ENCODE measurements around the gene TNNI2.
A peak's percentile ranks its signal among the peaks of the same experiment; 100 is the strongest.

TNNI2 gene

DNA sequence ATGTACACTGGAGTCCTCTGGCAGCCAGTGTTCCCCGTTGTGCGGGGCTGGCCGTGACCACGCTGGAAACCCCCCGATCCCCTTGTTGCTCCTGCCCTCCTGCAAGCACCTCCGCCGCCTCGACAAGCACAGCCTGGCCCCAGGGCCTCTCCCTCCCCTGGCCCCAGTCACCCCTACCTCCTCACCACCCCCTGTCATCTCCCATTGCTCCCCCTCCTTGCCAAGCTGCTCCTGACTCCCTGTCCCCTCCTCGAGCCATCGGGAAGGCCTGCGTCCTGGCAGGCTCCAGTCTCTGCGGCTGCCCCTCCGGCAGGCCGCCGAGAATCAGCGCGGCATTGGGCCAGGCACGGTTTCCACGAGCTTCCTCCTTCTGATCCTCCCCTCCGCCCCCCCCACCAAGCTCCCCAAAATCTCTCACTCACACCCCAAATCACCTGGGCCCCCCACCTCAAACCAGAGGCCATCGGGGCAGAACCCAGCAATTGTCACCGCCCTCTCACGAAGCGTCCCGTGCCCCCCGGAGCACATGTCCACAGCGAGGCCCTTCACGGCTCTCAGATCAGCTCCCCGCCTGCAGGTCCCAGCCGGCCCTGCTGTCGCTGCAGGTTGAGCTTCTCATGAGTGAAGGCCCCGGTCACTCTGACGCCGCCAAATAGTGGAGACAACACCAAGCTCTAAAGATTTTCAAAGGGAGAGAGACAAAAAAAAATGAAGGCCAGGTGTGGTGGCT is 8.4 kb downstream of the TNNI2 start:
- DNase-seq, result no peak

DNA sequence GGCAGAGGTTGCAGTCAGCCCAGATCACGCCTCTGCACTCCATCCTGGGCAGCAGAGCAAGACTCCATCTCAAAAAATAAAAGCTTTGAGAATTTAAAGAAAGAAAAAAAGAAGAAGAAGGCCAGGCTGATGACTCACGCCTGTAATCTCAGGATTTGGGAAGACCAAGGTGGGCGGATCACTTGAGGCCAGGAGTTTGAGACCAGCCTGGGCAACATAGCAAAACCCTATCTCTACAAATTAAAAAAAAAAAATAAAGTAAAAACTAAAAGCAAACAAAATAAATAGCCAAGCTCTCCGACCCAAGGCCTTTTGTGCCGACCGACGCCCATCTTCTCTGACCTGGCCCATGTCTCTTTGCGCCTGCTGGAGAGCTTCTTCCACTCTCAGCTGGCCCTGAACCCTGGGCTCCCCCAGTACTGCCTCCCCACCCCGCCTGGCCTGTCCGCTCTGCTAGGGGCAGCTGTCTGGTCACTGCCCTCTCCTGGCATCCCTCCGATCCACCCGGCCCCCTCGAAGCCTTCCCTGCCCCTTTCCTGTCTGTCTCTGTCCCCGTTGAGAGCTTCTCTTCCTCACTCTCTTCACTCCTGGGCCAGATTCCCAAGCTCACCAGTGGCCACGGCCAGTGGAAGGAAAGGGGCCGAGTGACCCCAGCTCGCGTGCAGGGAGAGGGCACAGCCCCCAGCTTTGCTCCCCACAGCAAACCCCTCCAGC is 9.3 kb downstream of the TNNI2 start:
- no peak for DNase-seq

DNA sequence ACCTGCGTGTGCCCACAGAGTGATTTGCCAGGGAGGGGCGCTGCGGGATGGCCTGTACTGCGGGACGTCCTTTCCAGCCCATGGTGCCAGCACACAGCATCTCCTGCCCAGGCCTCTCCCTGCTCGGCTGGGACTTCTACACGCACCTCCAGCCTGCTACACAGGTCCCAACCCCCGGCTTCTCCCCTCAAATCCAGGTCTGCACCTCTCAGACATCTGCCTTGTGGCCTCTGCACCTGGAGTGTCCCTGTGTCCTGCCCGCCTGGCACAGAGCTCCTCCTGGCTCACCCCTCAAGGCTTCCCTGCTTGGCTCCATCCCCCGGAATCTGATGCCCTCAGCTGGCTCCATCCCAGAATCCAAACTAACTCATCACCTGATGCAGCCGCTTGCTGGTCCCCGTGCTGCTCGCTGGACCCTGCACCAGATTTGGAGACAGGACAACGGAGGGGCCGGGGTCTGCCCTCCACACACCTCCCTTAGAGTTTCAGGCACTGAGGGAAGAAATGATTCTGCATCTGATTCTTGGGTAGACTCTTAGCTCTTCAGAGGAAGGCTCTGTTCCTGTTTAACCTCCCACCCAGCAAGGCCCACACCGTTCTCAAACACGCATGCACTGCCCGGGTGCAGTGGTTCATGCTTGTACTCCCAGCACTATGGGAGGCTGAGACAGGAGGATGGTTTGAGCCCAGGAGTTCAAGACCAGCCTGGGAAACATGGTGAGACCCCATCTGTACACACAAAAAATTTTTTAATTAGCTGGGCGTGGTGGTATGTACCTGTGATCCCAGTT is 10.1 kb downstream of the TNNI2 start:
- no peak for DNase-seq

GRCh38 chr11:1851468-1852180 is 12.8 kb downstream of the TNNI2 start:
- no peak for DNase-seq

DNA sequence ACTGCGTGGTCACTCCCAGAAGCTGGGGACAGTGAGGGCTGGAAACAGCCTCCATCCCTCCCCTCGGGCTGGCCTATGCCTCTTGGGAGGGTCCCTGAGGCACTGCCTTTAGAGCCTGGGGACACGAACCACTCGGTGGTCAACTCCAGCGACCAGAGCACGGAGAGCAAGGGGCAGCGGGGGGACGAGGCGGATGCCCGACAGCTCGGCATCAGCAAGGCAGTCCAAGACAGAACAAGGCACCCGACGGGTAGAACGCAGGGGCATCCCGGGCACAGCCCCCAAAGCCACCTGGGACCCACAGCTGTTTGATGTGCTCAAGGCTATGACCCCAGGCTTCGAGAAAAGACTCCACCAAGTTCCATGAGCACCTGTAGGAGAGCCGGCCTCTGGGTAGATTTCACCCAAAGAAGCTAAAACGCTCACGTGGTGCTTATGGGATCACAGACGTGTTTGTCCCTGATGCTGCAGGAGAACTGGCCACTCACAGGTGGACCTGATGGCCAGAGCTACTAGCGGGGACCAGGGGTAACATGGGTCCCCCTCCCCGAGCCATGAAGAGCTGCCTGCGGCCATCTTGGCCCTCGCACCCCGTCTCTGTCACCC is 13.6 kb downstream of the TNNI2 start:
- no peak for DNase-seq

DNA sequence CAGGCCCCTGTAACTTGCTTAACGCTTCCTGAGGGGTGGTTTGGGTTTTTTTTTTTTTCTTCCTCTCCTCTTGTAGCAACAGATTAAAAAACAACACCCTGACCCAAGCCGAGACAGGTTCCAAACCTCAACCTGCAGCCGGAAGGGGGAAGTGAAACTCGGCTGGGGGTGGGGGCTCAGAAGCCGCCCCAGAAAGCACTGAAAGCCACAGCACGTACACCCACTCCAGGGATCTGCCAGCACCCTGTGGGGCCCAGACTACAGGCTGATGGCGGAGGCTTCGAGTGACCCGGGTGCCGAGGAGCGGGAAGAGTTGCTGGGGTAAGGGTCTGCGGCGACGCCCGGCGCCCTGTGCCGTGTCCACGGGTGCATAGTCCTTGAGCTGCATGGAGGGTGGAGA is 14.1 kb downstream of the TNNI2 start, which contains the start of gene LSP1:
TSS of gene LSP1 (plus strand) at position 208 of the 400 bp plus-strand sequence. CDS start at position 269, 61 bp downstream.
- DNase-seq, result peak; percentile 63

DNA sequence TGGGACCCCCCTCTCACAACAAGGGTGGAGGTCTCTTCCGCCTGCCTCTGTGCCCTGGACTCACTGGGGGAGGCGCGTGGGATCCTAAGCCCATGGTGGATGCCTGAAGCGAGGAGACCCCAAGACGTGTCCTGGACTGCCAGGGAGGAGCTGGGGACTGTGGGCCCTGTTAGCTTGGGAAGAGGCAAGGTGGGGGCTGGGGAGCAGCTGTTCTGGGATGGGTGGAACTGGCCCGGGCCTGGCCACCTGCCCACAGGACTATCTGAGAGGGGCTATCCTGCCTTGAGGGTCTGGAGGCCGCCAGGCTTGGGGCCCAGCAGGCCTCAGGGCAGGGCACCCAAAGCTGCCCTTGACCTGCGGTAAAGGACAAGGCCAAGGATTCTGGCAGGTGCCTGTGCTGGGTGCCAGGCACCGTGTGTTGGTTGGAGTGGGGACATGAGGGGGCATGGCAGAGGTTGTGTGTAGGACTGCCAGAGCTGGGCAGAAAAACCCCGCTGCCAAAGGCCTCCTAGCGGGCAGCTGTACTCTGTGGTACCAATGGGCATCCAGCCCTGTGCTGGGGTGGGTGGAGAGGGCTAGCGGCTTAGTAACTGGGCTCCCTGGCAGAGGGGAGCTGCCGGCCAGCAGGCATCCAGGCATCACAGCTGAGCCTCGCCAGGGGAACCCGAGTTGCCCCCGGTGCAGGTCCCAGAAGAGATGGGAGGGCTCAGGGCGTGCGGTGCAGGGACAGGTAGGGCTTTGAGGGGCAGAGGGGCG is 14.8 kb downstream of the TNNI2 start:
- no peak for DNase-seq

GRCh38 chr11:1854132-1854948 is 15.6 kb downstream of the TNNI2 start:
- DNase-seq, result no peak

GRCh38 chr11:1854949-1855885 is 16.4 kb downstream of the TNNI2 start:
- DNase-seq, result no peak

DNA sequence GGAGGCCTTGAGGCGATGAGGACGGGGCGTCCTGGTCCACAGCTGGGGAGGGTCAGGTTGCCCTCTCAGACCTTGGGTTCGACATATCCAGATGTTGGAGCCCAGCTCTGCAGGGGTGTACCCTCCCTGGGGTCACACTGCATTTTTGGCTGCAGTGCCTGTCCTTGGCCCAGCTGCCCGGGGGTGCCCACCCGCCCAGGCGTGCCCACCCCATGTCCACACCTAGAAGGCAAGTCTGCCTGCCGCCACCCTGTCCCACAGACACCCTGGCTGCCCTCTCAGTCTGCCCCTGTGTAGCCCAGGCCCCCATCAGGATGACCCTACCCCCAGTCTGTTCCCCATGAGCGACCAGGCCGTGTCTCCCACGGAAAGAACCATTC is 17.1 kb downstream of the TNNI2 start:
- no peak for DNase-seq

- no peak for DNase-seq
Observed at GRCh38 chr11:1856306-1857005, 17.7 kb downstream of the TNNI2 start.

DNA sequence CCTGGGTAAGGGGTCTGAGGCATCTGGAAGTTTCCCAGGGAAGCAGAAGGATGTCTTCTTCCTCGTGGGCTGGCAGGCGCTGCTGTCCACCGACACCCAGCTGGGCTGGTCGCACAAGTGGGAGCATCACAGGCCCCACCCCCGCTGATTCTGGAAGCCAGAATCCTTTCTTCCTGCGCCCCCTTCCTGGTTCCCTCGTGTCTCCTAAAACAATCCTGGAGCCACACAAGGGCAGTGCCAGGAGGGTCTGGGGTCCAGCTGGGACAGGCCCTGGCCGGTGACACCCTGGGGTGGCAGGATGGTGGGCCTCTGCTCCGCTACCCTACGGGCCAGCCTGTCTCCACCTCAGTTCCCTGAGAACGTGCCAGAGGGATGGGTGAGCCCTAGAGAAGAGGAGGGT is 18.3 kb downstream of the TNNI2 start:
- no peak for DNase-seq

GRCh38 chr11:1858154-1858553 is 19.4 kb downstream of the TNNI2 start:
- no peak for DNase-seq

- DNase-seq, result no peak
Observed at GRCh38 chr11:1858576-1858975, 19.8 kb downstream of the TNNI2 start.

DNA sequence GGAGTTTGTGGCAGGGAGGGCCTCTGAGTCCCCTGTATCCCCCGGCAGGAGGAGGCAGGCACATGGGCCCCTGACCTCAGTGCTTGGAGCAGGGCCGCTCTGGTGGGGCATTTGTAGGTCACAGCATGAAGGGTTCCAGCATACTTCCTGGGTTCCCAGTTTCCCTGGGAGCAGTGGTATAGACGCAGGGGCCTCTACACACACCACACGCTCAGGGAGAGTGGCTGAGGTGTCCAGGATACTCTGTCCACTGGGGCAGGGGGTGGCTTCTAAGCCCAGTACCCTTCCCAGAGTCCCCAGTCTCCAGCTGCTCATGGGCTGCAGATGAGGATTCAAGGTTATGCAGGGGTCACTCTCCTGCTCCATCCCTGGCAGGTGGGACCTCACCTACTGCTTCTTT is 20.2 kb downstream of the TNNI2 start:
- DNase-seq, result no peak

GRCh38 chr11:1860108-1860507 is 21.3 kb downstream of the TNNI2 start:
- DNase-seq, result no peak

DNA sequence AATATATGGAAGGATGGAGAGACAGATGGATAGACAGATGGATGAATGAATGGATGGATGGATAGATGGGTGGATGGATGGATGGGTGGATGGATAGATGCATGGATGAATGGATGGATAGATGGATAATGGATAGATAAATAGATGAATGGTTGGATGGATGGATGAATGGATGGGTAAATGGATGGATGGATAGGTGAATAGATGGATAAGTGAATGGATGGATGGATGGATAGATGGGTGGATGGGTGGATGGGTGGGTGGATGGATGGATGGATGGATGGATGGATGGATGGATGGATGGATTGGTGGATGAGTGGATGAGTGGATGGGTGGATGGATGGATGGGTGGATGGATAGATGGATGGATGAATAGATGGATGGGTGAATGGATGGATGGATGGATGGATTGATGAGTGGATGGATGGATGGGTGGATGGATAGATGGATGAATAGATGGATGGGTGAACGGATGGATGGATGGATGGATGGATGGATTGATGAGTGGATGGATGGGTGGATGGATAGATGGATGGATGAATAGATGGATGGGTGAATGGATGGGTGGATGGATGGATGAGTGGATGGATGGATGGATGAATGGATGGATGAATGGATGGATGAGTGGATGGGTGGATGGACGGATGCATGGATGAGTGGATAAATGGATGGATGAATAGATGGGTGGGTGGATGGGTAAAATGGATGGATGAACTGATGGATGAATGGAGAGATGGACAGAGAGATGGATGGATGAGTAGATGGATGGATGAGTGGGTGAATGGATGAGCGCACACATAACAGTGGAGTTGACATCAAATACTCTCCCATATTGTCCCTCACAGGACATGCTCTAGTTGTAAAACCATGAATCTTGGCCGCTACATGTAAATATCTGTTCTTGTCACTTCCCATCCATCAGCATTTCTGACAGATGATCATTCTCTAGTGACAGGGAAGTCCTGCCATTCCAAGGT is 22.9 kb downstream of the TNNI2 start:
- DNase-seq, result no peak

Measured in activated T-cell treated with anti-CD3 and anti-CD28 coated beads for 4 hours (primary cell).